SHP77 treated with DMSO at 0.1 percent for 48 hours (cell line): ENCODE measurements around the gene ITSN2.
A peak's percentile ranks its signal among the peaks of the same experiment; 100 is the strongest.
"Not testable (repeated sequence)": the region's sequence is repeated elsewhere in the genome, so short reads cannot be mapped to it uniquely, and the experiment has no call there.

ENCODE experiments used
- DNase-seq: peaks from one replicate; lab custom pipeline; 2025; lab: John Stamatoyannopoulos, UW

Gene ITSN2

GRCh38 chr2:24214880-24215279 is 145.5 kb downstream of the ITSN2 start:
- no peak for DNase-seq

- no peak for DNase-seq
These were observed 148.9 kb downstream of the ITSN2 start for GRCh38 chr2:24211408-24211807.

- no peak for DNase-seq
These were observed 149.6 kb downstream of the ITSN2 start for GRCh38 chr2:24210723-24211122.

GRCh38 chr2:24210106-24210455 is 150.3 kb downstream of the ITSN2 start:
- DNase-seq: no peak

- no peak for DNase-seq
These were observed 150.8 kb downstream of the ITSN2 start for GRCh38 chr2:24209389-24210105.

- no peak for DNase-seq
These were observed 151.8 kb downstream of the ITSN2 start for GRCh38 chr2:24208490-24208889.

- no peak for DNase-seq
These were observed 153.0 kb downstream of the ITSN2 start for GRCh38 chr2:24207359-24207758.

GRCh38 chr2:24206714-24207113 is 153.6 kb downstream of the ITSN2 start:
- no peak for DNase-seq

- DNase-seq: no peak
These were observed 154.1 kb downstream of the ITSN2 start for GRCh38 chr2:24206242-24206641.

- DNase-seq: no peak
These were observed 155.2 kb downstream of the ITSN2 start for GRCh38 chr2:24205131-24205530.

- no peak for DNase-seq
These were observed 155.8 kb downstream of the ITSN2 start for GRCh38 chr2:24204505-24204904.

GRCh38 chr2:24203787-24204150 is 156.6 kb downstream of the ITSN2 start:
- no peak for DNase-seq

GRCh38 chr2:24203029-24203786 is 157.1 kb downstream of the ITSN2 start:
- DNase-seq: no peak

GRCh38 chr2:24200799-24201198 is 159.5 kb downstream of the ITSN2 start:
- DNase-seq: no peak

- no peak for DNase-seq
These were observed 160.3 kb downstream of the ITSN2 start for GRCh38 chr2:24199968-24200590.

GRCh38 chr2:24197213-24197612 is 163.1 kb downstream of the ITSN2 start:
- not testable (repeated sequence) for DNase-seq

- no peak for DNase-seq
These were observed 168.5 kb downstream of the ITSN2 start for GRCh38 chr2:24191848-24192247.

- DNase-seq: no peak
These were observed 169.2 kb downstream of the ITSN2 start for GRCh38 chr2:24191156-24191555.

GRCh38 chr2:24190503-24190902 is 169.8 kb downstream of the ITSN2 start:
- DNase-seq: no peak

- DNase-seq: no peak
These were observed 170.8 kb downstream of the ITSN2 start for GRCh38 chr2:24189551-24189950.

- DNase-seq: no peak
These were observed 176.8 kb downstream of the ITSN2 start for GRCh38 chr2:24183366-24184069.

- peak; percentile 9 for DNase-seq
These were observed 177.8 kb downstream of the ITSN2 start for GRCh38 chr2:24182507-24182906.

- peak; percentile 7 for DNase-seq
These were observed 178.5 kb downstream of the ITSN2 start for GRCh38 chr2:24181849-24182248.
